Mucosa of descending colon (tissue), 3 donors: ENCODE data around the gene LRP3. TPM values are rescaled to one million over a fixed set of nuclear protein-coding genes. Genes with fewer than 3 reads are reported as not detected.

ENCODE experiments used
- ATAC-seq: fragments of 200-7000 bp; cut with Tn5 transposase; one replicate; pipeline ENCODE4 v1.9.1; 2020; ENCODE audit warnings: mild to moderate bottlenecking, moderate library complexity
- DNase-seq, 3 donors: peaks; one replicate each; pipeline ENCODE4 v3.0.0-alpha.2; 2020
- H3K36me3 ChIP-seq: fragments of 200-600 bp; one replicate; pipeline ENCODE4 v1.8.0; 2021; ENCODE audit warnings: low read depth, mild to moderate bottlenecking
- H3K4me1 ChIP-seq: fragments of 200-600 bp; one replicate; pipeline ENCODE4 v1.8.0; 2021; ENCODE audit warnings: low read depth, mild to moderate bottlenecking
- H3K4me3 ChIP-seq: fragments of 200-600 bp; one replicate; pipeline ENCODE4 v1.8.0; 2021; ENCODE audit warnings: mild to moderate bottlenecking
- H3K9me3 ChIP-seq: fragments of 200-600 bp; one replicate; pipeline ENCODE4 v1.8.0; 2021; ENCODE audit warnings: mild to moderate bottlenecking
- intact Hi-C, 2 donors: fragments of 100-400 bp; cut with DNase I in 1 of 2; cut with micrococcal nuclease in 1 of 2; formaldehyde crosslinking; loops; one replicate each; pipeline versions ENCODE4 v1.11.0 to v1.11.1; 2022; cut with DNase I, micrococcal nuclease
- total RNA-seq, 3 donors: library from RNA; stranded (reverse); fragmentation: NEBNext Ultra II Directional in 2 of 3; extraction: Animal tissue kit (Norgen Biotek cat#: 25700) in 2 of 3; gene quantifications; one replicate each; pipeline versions ENCODE4 v1.2.1 to v1.2.4, GENCODE V29; 2021 to 2023
- TF ChIP-seq, protein P1 (sequence below): fragments of 200-600 bp; IDR thresholded peaks from one replicate; pipeline ENCODE4 v1.8.0; 2022; ENCODE audit warnings: antibody characterized with exemption, mild to moderate bottlenecking
- donor health status: DM: no; HTN: no; CAD: no; lungs with moderate emphysema.
- donor health status: DM: no; HTN: no; CAD: no.
- donor health status: DM: no; HTN: yes; CAD: no.

The LRP3 gene
- total RNA-seq, 3 donors from 2014 or later: 6.2 to 26.2 (median 7.4) TPM

DNA sequence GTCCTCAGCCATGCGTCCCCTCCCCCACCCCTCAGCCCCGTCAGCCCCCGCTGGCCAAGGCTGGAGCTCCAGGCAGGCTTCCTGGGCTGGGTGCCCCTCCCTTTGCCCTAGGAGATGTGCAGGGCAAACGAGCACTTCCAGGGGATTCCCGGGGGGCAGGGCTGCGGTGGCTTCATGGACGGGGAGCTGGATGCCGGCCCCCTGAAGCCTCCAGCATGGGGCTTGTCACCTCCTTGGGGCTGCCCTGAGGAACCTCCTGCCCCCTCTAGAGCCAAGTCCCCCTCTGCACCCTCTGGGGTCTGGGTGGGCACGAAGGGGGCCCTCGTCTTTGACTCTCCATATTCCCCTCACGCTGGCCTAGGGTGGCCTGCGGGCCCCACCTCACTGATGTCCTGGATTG, 56.9 kb downstream of the LRP3 start:
- no peak for ATAC-seq
- intact Hi-C loops: no loop called here
- Histone ChIP-seq H3K4me3 (no peak overlapping the region), H3K4me1 (no peaks in the 10 kb centered on the region), H3K36me3 (no peaks in the 10 kb centered on the region), H3K9me3 (no peaks in the 10 kb centered on the region)
- TF ChIP-seq, protein P1, sequence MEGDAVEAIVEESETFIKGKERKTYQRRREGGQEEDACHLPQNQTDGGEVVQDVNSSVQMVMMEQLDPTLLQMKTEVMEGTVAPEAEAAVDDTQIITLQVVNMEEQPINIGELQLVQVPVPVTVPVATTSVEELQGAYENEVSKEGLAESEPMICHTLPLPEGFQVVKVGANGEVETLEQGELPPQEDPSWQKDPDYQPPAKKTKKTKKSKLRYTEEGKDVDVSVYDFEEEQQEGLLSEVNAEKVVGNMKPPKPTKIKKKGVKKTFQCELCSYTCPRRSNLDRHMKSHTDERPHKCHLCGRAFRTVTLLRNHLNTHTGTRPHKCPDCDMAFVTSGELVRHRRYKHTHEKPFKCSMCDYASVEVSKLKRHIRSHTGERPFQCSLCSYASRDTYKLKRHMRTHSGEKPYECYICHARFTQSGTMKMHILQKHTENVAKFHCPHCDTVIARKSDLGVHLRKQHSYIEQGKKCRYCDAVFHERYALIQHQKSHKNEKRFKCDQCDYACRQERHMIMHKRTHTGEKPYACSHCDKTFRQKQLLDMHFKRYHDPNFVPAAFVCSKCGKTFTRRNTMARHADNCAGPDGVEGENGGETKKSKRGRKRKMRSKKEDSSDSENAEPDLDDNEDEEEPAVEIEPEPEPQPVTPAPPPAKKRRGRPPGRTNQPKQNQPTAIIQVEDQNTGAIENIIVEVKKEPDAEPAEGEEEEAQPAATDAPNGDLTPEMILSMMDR: no peak
- DNase-seq: peak in 1 of 3 donors; percentile 39

DNA sequence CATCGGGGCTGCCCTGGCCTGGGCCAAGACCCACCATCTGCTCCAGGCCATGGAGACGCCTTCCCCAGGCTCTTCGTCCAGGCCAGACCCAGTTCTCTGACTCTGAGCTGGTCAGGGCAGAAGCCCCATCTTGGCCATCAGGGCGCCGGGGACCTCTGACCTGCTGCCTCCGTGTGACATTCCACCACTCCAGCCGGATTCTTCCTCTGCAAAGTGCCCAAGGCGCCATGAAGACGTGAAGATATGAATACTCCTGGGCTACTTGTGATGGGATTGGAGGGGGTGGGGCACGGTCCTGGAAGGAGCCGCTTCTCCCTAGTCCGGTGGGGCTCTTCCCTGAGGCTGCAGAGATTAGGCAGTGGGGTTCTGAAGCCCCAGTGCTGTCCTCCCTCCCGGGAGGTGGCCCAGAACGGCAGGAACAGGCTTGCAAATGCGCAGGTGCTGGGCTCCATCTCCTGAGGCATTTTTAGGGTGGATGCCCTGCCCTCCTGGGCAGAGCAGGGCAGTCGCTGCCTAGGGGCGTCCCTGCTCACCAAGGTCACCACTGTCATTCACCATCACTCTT, 57.5 kb downstream of the LRP3 start:
- DNase-seq: peak in 1 of 3 donors; percentile 27
- Histone ChIP-seq H3K4me1 (no peaks in the 10 kb centered on the region), H3K4me3 (no peak overlapping the region), H3K36me3 (no peaks in the 10 kb centered on the region), H3K9me3 (no peaks in the 10 kb centered on the region)
- intact Hi-C loops: no loop called here
- TF ChIP-seq, protein P1: no peak
- no peak for ATAC-seq

DNA sequence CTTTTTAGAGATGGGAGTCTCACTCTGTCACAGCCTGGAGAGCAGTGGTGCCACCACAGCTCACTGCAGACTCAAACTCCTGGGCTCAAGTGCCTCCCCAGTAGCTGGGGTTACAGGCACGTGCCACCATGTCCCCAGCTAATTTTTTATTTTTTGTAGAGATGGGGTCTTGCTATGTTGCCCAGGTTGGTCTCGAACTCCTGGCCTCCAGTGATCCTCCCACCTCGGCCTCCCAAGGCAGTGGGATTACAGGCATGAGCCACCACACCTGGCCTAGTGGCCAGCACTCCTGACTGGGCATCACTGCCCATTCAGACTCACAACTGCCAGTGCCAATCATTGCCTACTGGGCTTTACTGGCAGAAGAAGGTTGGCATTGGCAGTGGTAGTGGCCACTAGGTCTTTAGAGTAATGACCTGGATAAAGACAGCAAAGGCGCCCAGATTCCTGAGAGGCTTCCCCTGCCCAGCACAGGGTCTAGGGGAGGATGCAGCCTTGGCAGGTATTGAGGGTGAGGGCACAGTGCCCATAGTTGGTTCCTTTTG, 58.4 kb downstream of the LRP3 start:
- Histone ChIP-seq H3K36me3 (no peaks in the 10 kb centered on the region), H3K4me1 (no peaks in the 10 kb centered on the region), H3K4me3 (no peak overlapping the region), H3K9me3 (no peaks in the 10 kb centered on the region)
- peak in 1 of 3 donors; percentile 18 for DNase-seq
- intact Hi-C loops: no loop called here
- no peak for ATAC-seq
- TF ChIP-seq, protein P1: no peak

DNA sequence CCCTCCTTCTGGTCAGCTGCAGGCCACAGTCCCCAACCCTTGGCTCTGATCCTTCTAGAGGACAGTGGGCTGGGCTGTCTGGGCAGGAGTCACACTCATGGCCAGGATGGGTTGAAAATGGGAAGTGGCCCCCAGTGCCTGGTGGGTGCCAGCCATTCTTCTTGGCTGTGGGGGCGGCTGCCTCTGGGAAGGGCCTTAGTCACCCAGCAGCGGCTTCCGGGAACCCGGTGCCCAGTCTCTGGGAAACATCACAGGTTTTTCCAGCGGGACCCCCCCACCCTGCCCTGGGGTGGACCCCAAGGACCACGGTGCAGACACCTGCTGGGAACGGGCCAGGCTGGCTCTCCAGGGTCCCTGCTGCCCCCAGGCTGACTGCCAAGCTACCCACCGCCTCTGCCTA, 58.8 kb downstream of the LRP3 start:
- TF ChIP-seq, protein P1: no peak
- Histone ChIP-seq H3K4me1 (no peaks in the 10 kb centered on the region), H3K9me3 (no peaks in the 10 kb centered on the region), H3K4me3 (no peak overlapping the region), H3K36me3 (no peaks in the 10 kb centered on the region)
- intact Hi-C loops: no loop called here
- DNase-seq (peak in 1 of 3 donors; percentile 44), ATAC-seq (no peak)

DNA sequence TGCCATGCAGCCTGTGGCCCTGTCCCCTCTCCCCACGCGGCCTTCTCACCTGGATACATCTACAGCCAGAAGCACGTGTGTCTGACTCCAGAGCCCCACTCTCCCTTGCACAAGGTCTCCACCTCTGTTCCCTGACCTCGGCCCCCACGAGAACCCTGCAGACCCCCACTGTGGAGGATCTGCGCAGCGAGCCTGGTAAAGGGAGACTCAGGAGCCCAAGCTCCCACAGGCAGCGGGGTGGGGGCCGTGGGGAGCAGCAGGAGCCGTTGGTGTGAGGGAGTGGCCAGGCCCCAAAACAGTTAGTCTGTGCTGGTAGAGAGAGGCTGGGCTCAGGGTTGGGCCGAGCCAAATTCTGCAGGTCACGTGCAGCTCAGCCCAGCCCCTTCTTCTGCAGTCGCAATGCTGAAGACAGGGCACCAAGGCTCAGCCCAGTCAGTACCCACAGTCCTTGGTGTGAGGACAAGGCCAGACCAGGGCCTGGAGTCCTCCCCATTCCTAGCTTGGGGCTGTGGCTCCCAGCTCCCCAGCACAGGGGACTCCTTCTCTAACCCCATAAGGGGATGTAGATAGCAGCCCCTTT, 60.2 kb downstream of the LRP3 start:
- no peaks in the 10 kb centered on the region for H3K36me3 ChIP-seq
- H3K4me3 ChIP-seq: no peak overlapping the region
- TF ChIP-seq, protein P1: no peak
- intact Hi-C loops: no loop called here
- DNase-seq (peak in 1 of 3 donors; percentile 34), ATAC-seq (no peak)
- H3K9me3 ChIP-seq: no peaks in the 10 kb centered on the region
- no peaks in the 10 kb centered on the region for H3K4me1 ChIP-seq
